Keratinocyte (primary cell): Measurements from ENCODE around the gene BRSK1.

Experiments used
- CTCF ChIP-seq, 3 experiments: IDR thresholded peaks in 1 of 3; conservative IDR thresholded peaks in 1 of 3; optimal IDR thresholded peaks in 1 of 3; 2 replicates in 2 of 3; 3 replicates in 1 of 3; pipeline versions ENCODE3 to v1.5.1; 2011; ENCODE audit warnings: low read length in 3 of 3, mild to moderate bottlenecking in 3 of 3, moderate library complexity in 2 of 3, control low read depth in 1 of 3, inconsistent platforms in 1 of 3; ENCODE audit not compliant: insufficient read depth in 2 of 3; ENCODE audit errors: extremely low read depth in 1 of 3
- EZH2 ChIP-seq: IDR thresholded peaks from one replicate; pipeline ENCODE4 v1.6.1; 2012; ENCODE audit warnings: inconsistent platforms, mild to moderate bottlenecking, low read length, moderate library complexity

- TF ChIP-seq CTCF (optimal IDR thresholded peaks at IDR 0.05 in 1 of 3, IDR thresholded peaks at IDR 0.05 in 1 of 3, conservative IDR thresholded peaks at IDR 0.05 in 1 of 3; ENCODE audit: extremely low read depth in 1 of 3, insufficient read depth in 2 of 3, low read length in 3 of 3) (no peak), EZH2 (no peak)
Measured at GRCh38 chr19:55353803-55354697, 70.3 kb downstream of the BRSK1 start.
